Heart left ventricle (tissue), 13 donors: Measurements from ENCODE around the gene RPP14.
"Not testable (repeated sequence)": the region's sequence is repeated elsewhere in the genome, so short reads cannot be mapped to it uniquely, and the experiment has no call there.

ENCODE experiments used
- POLR2A ChIP-seq, 2 donors: fragments of 450-650 bp; IDR thresholded peaks; one replicate each; pipeline ENCODE4 v1.6.1; 2017; ENCODE audit warnings: antibody characterized with exemption in 2 of 2, mild to moderate bottlenecking in 2 of 2, moderate library complexity in 2 of 2
- TF ChIP-seq, protein P1 (sequence below), 12 donors: fragments of 200-600 bp; sonication (generic) in 4 of 12; IDR thresholded peaks; one replicate each; pipeline versions ENCODE4 v1.5.0 to v1.8.0; 2018 to 2022; ENCODE audit warnings: antibody characterized with exemption in 12 of 12, mild to moderate bottlenecking in 5 of 12
- donor health status: ischemic (EF 13 %, LVEDD 7.1; RV severe dilation, severe dysfunction).
- donor health status: DM: no; HTN: yes; CAD: no.
- donor health status: DM: no; HTN: no; CAD: no.
- donor health status: ischemic (EF 25% LVEDD 6.9; RV normal size, moderate dysfunction).
- donor health status: ischemic (EF 25% LVEDD 5.7; RV mildly dilated, moderate dysfunction).
- donor health status: ischemic (EF 35%, LVEDD 5.7; RV mildly dilated, moderate dysfunction).
- donor health status: nonischemic (EF 11% LVEDD 7.7; RV severe dilation, severe dysfunction).
- donor health status: DM: yes; HTN: yes; CAD: no.
- donor health status: PGD.
- donor health status: ischemic (EF 29% LVEDD 5.4; RV normal size, mild dysfunction).
- donor health status: nonischemic (EF 23%, LVEDD 6.1; RV moderate dilation, normal function).

DNA sequence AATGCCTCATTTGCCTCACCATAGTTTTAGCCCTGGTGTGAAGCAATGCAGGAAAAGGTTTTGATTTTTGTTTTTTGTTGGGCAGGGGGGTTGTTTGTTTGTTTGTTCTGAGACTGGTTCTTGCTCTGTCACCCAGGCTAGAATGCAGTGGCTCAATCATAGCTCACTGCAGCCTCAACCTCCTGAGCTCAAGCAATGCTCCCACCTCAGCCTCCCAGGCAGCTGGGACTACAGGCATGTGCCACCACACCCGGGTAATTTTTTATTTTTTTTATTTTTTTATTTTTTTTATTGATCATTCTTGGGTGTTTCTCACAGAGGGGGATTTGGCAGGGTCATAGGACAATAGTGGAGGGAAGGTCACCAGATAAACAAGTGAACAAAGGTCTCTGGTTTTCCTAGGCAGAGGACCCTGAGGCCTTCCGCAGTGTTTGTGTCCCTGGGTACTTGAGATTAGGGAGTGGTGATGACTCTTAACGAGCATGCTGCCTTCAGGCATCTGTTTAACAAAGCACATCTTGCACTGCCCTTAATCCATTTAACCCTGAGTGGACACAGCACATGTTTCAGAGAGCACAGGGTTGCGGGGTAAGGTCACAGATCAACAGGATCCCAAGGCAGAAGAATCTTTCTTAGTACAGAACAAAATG, 17.0 kb upstream of the RPP14 start:
- TF ChIP-seq, protein P1, sequence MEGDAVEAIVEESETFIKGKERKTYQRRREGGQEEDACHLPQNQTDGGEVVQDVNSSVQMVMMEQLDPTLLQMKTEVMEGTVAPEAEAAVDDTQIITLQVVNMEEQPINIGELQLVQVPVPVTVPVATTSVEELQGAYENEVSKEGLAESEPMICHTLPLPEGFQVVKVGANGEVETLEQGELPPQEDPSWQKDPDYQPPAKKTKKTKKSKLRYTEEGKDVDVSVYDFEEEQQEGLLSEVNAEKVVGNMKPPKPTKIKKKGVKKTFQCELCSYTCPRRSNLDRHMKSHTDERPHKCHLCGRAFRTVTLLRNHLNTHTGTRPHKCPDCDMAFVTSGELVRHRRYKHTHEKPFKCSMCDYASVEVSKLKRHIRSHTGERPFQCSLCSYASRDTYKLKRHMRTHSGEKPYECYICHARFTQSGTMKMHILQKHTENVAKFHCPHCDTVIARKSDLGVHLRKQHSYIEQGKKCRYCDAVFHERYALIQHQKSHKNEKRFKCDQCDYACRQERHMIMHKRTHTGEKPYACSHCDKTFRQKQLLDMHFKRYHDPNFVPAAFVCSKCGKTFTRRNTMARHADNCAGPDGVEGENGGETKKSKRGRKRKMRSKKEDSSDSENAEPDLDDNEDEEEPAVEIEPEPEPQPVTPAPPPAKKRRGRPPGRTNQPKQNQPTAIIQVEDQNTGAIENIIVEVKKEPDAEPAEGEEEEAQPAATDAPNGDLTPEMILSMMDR (IDR thresholded peaks at IDR 0.05) = not testable (repeated sequence)
- TF ChIP-seq POLR2A (IDR thresholded peaks at IDR 0.05) = not testable (repeated sequence)
